IMR-90 (cell line): Measurements from ENCODE around the gene CTAGE15.
"Not testable (repeated sequence)": the region's sequence is repeated elsewhere in the genome, so short reads cannot be mapped to it uniquely, and the experiment has no call there.

Source experiments
- CEBPB ChIP-seq: IDR thresholded peaks from 2 replicates; pipeline ENCODE4 v1.6.1; 2012; ENCODE audit warnings: low read depth, low read length, improper control_type of control experiment
- MAFK ChIP-seq: IDR thresholded peaks from 2 replicates; pipeline ENCODE4 v1.6.1; 2012; ENCODE audit warnings: low read depth, low read length, improper control_type of control experiment
- POLR2A ChIP-seq: IDR thresholded peaks from 2 replicates; pipeline ENCODE4 v1.6.1; 2012; ENCODE audit warnings: mild to moderate bottlenecking, low read depth, low read length
- USF2 ChIP-seq: fragments of 150-350 bp; IDR thresholded peaks from 2 replicates; pipeline ENCODE4 v1.6.1; 2017; ENCODE audit warnings: mild to moderate bottlenecking, antibody characterized with exemption, low read length, low read depth
- TF ChIP-seq, protein P1 (sequence below): conservative IDR thresholded peaks from 2 replicates; pipeline ENCODE4 v1.5.1; 2012; ENCODE audit warnings: mild to moderate bottlenecking, low read depth, low read length, improper control_type of control experiment
- TF ChIP-seq, protein P2 (sequence below): fragments of 150-350 bp; IDR thresholded peaks from 2 replicates; pipeline ENCODE4 v1.6.1; 2016; ENCODE audit warnings: low read depth, mild to moderate bottlenecking, low read length, moderate library complexity, borderline replicate concordance

- TF ChIP-seq, protein P1, sequence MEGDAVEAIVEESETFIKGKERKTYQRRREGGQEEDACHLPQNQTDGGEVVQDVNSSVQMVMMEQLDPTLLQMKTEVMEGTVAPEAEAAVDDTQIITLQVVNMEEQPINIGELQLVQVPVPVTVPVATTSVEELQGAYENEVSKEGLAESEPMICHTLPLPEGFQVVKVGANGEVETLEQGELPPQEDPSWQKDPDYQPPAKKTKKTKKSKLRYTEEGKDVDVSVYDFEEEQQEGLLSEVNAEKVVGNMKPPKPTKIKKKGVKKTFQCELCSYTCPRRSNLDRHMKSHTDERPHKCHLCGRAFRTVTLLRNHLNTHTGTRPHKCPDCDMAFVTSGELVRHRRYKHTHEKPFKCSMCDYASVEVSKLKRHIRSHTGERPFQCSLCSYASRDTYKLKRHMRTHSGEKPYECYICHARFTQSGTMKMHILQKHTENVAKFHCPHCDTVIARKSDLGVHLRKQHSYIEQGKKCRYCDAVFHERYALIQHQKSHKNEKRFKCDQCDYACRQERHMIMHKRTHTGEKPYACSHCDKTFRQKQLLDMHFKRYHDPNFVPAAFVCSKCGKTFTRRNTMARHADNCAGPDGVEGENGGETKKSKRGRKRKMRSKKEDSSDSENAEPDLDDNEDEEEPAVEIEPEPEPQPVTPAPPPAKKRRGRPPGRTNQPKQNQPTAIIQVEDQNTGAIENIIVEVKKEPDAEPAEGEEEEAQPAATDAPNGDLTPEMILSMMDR: not testable (repeated sequence)
- TF ChIP-seq CEBPB, POLR2A, USF2, MAFK: not testable (repeated sequence)
- TF ChIP-seq, protein P2, sequence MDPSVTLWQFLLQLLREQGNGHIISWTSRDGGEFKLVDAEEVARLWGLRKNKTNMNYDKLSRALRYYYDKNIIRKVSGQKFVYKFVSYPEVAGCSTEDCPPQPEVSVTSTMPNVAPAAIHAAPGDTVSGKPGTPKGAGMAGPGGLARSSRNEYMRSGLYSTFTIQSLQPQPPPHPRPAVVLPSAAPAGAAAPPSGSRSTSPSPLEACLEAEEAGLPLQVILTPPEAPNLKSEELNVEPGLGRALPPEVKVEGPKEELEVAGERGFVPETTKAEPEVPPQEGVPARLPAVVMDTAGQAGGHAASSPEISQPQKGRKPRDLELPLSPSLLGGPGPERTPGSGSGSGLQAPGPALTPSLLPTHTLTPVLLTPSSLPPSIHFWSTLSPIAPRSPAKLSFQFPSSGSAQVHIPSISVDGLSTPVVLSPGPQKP: not testable (repeated sequence)
Measured at GRCh38 chr7:143622130-143622529, 50.5 kb downstream of the CTAGE15 start.
